ENCODE results near the gene CLK1. TPM values are rescaled to one million over a fixed set of nuclear protein-coding genes. Genes with fewer than 3 reads are reported as not detected.

Gene CLK1
- total RNA-seq, 1 donor from 2014 or later: 46.2 TPM

DNA sequence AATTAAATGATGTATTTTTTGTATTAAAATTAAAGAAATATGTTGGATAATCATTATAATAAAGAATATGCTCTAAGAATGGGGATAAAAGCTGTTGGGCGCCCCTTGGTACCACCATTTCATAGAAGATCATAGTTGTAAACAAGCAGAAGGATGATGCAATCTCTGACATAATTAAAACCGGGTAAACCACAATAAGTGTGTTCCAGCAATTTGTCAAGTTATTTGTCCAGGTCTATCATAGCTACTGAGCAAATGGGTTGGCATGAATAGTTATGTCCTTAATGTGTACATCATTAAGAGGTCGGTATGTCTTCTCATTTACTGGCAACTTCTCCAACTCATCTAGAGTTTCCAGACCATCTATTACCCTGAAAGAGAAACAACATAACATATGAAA lies 6.7 kb upstream of the CLK1 start:
- no peak overlapping the region for H3K4me2 ChIP-seq (ENCODE audit: low read length)
- no peaks in the 10 kb centered on the region for H4K20me1 ChIP-seq (ENCODE audit: insufficient read depth, low read length)
- H3K4me3 ChIP-seq (ENCODE audit: insufficient read depth, low read depth, low read length): no peak overlapping the region
- no peak overlapping the region for H3K9ac ChIP-seq (ENCODE audit: low read length)
- H3K27ac ChIP-seq (ENCODE audit: low read depth, low read length): no peak overlapping the region
- H2AFZ ChIP-seq (ENCODE audit: low read depth, low read length): no peak overlapping the region
- FAIRE-seq (no peak), DNase-seq (ENCODE audit: low read depth) (no peak)
- Mint-ChIP-seq H3K4me3 (ENCODE audit: unreplicated experiment) (no peak overlapping the region), H3K9me3 (ENCODE audit: unreplicated experiment) (no peaks in the 10 kb centered on the region), H3K36me3 (ENCODE audit: low read depth, unreplicated experiment) (peaks cover 18% of the 10 kb centered on the region), H3K27me3 (ENCODE audit: low read depth, unreplicated experiment) (no peaks in the 10 kb centered on the region), H3K4me1 (ENCODE audit: low read depth, unreplicated experiment) (no peaks in the 10 kb centered on the region), H3K27ac (ENCODE audit: unreplicated experiment) (no peak overlapping the region)
- peaks cover 14% of the 10 kb centered on the region for H3K36me3 ChIP-seq (ENCODE audit: insufficient read depth, low read length)
- TF ChIP-seq EZH2 (IDR thresholded peaks at IDR 0.05; ENCODE audit: insufficient read depth, low read length): no peak
- TF ChIP-seq, protein P1, sequence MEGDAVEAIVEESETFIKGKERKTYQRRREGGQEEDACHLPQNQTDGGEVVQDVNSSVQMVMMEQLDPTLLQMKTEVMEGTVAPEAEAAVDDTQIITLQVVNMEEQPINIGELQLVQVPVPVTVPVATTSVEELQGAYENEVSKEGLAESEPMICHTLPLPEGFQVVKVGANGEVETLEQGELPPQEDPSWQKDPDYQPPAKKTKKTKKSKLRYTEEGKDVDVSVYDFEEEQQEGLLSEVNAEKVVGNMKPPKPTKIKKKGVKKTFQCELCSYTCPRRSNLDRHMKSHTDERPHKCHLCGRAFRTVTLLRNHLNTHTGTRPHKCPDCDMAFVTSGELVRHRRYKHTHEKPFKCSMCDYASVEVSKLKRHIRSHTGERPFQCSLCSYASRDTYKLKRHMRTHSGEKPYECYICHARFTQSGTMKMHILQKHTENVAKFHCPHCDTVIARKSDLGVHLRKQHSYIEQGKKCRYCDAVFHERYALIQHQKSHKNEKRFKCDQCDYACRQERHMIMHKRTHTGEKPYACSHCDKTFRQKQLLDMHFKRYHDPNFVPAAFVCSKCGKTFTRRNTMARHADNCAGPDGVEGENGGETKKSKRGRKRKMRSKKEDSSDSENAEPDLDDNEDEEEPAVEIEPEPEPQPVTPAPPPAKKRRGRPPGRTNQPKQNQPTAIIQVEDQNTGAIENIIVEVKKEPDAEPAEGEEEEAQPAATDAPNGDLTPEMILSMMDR (IDR thresholded peaks at IDR 0.05; ENCODE audit: insufficient read depth, low read depth, low read length): no peak
- H3K79me2 ChIP-seq (ENCODE audit: insufficient read depth, low read length): no peaks in the 10 kb centered on the region
- H3K4me1 ChIP-seq (ENCODE audit: insufficient read depth, low read length): peaks cover 8% of the 10 kb centered on the region
- no peaks in the 10 kb centered on the region for H3K27me3 ChIP-seq (ENCODE audit: insufficient read depth, low read length)
- H3K9me3 ChIP-seq (ENCODE audit: insufficient read depth, low read depth, low read length): no peaks in the 10 kb centered on the region

DNA sequence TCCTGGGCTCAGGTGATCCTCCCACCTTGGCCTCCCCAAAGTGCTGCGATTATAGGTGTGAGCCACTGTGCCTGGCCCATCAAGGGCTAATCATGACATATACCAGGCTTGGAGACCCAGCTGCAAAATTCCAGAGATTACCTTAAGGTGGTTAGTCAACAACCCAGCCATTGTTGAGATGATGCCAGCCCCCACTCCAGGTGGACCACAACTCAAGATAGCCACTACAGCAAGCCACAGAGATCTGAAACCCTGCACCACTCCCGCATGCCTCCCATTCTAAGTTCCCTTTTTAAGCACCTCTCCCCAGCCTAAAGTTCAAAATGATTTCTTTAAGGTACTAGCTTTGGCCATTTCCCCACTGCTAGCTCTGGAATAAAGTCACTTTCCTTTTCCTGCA lies 4.6 kb upstream of the CLK1 start:
- H3K4me3 Mint-ChIP-seq (ENCODE audit: unreplicated experiment): no peak overlapping the region
- no peak overlapping the region for H3K27ac Mint-ChIP-seq (ENCODE audit: unreplicated experiment)
- peaks cover 14% of the 10 kb centered on the region for H3K4me1 ChIP-seq (ENCODE audit: insufficient read depth, low read length)
- H3K4me1 Mint-ChIP-seq (ENCODE audit: low read depth, unreplicated experiment): no peaks in the 10 kb centered on the region
- no peak overlapping the region for H3K9ac ChIP-seq (ENCODE audit: low read length)
- H3K4me3 ChIP-seq (ENCODE audit: insufficient read depth, low read depth, low read length): no peak overlapping the region
- no peak overlapping the region for H3K4me2 ChIP-seq (ENCODE audit: low read length)
- no peaks in the 10 kb centered on the region for H3K9me3 ChIP-seq (ENCODE audit: insufficient read depth, low read depth, low read length)
- H2AFZ ChIP-seq (ENCODE audit: low read depth, low read length): no peak overlapping the region
- no peak overlapping the region for H3K27ac ChIP-seq (ENCODE audit: low read depth, low read length)
- H3K79me2 ChIP-seq (ENCODE audit: insufficient read depth, low read length): peaks cover 8% of the 10 kb centered on the region
- DNase-seq (ENCODE audit: low read depth) (no peak), FAIRE-seq (no peak)
- TF ChIP-seq EZH2 (IDR thresholded peaks at IDR 0.05; ENCODE audit: insufficient read depth, low read length): no peak
- TF ChIP-seq, protein P1 (IDR thresholded peaks at IDR 0.05; ENCODE audit: insufficient read depth, low read depth, low read length): no peak
- peaks cover 3% of the 10 kb centered on the region for H3K36me3 ChIP-seq (ENCODE audit: insufficient read depth, low read length)
- H4K20me1 ChIP-seq (ENCODE audit: insufficient read depth, low read length): peaks cover under 1% of the 10 kb centered on the region
- H3K27me3 ChIP-seq (ENCODE audit: insufficient read depth, low read length): no peaks in the 10 kb centered on the region
- H3K27me3 Mint-ChIP-seq (ENCODE audit: low read depth, unreplicated experiment): no peaks in the 10 kb centered on the region
- no peaks in the 10 kb centered on the region for H3K9me3 Mint-ChIP-seq (ENCODE audit: unreplicated experiment)
- H3K36me3 Mint-ChIP-seq (ENCODE audit: low read depth, unreplicated experiment): peaks cover 6% of the 10 kb centered on the region

DNA sequence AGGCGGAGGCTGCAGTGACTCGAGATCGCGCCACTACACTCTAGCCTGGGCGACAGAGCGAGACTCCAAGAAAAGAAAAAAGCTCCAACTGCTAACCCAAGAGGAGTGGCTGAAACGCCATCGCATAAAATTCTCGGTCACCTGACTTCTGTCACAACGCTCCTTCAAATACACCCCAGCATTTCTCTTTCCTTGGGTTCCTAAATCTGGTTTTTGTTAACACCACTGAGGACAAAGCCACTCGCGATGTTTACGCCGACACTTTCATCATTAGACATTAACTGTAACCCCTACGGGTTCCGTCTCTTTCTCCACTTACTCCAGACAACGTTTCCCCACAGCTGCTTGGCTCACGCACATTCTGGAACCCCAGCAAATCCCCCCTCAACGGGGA lies 679 bp downstream of the CLK1 start:
- Histone ChIP-seq H3K4me3 (ENCODE audit: insufficient read depth, low read depth, low read length) (peak overlapping the region; percentile 100), H3K9ac (ENCODE audit: low read length) (peak overlapping the region; percentile 100), H3K36me3 (ENCODE audit: insufficient read depth, low read length) (peaks cover 29% of the 10 kb centered on the region), H4K20me1 (ENCODE audit: insufficient read depth, low read length) (peaks cover 53% of the 10 kb centered on the region), H3K27ac (ENCODE audit: low read depth, low read length) (peak overlapping the region; percentile 99), H3K27me3 (ENCODE audit: insufficient read depth, low read length) (no peaks in the 10 kb centered on the region), H3K4me2 (ENCODE audit: low read length) (peak overlapping the region; percentile 87), H2AFZ (ENCODE audit: low read depth, low read length) (peak overlapping the region; percentile 83), H3K79me2 (ENCODE audit: insufficient read depth, low read length) (peaks cover 60% of the 10 kb centered on the region), H3K9me3 (ENCODE audit: insufficient read depth, low read depth, low read length) (no peaks in the 10 kb centered on the region), H3K4me1 (ENCODE audit: insufficient read depth, low read length) (peaks cover 37% of the 10 kb centered on the region)
- Mint-ChIP-seq H3K4me3 (ENCODE audit: unreplicated experiment) (peak overlapping the region; percentile 98), H3K4me1 (ENCODE audit: low read depth, unreplicated experiment) (peaks cover 16% of the 10 kb centered on the region), H3K27me3 (ENCODE audit: low read depth, unreplicated experiment) (no peaks in the 10 kb centered on the region), H3K27ac (ENCODE audit: unreplicated experiment) (peak overlapping the region; percentile 99), H3K9me3 (ENCODE audit: unreplicated experiment) (no peaks in the 10 kb centered on the region), H3K36me3 (ENCODE audit: low read depth, unreplicated experiment) (peaks cover 12% of the 10 kb centered on the region)
- TF ChIP-seq EZH2 (IDR thresholded peaks at IDR 0.05; ENCODE audit: insufficient read depth, low read length): no peak
- TF ChIP-seq, protein P1 (IDR thresholded peaks at IDR 0.05; ENCODE audit: insufficient read depth, low read depth, low read length): no peak
- FAIRE-seq (no peak), DNase-seq (ENCODE audit: low read depth) (peak; percentile 14)
